ENCODE measurements around the gene RSPH9.
A peak's percentile ranks its signal among the peaks of the same experiment; 100 is the strongest.

- peak; percentile 57; the same call in 1 of the 2 replicates for TF ChIP-seq POLR2AphosphoS5 (IDR thresholded peaks at IDR 0.05; ENCODE audit: low read depth, low read length)
- TF ChIP-seq TAF1 (IDR thresholded peaks at IDR 0.05; ENCODE audit: borderline replicate concordance, insufficient read depth, low read length), result 0 out of 2 replicates have a peak, but pooled peaks have one; percentile 31
- TF ChIP-seq REST (IDR thresholded peaks at IDR 0.05; ENCODE audit: insufficient read depth in 1 of 2, low read depth in 2 of 2, low read length in 2 of 2), result 0 out of 4 replicates have a peak, but pooled peaks of 1 of the 2 experiments have one; percentile 36
- peak; percentile 58; the same call in 1 of the 2 replicates for TF ChIP-seq SIN3A (IDR thresholded peaks at IDR 0.05; ENCODE audit: borderline replicate concordance, insufficient read depth, low read length)
Measured at GRCh38 chr6:43702534-43703440, 58.0 kb downstream of the RSPH9 start.
